ENCODE results near the gene NLRP13.
"Not testable (repeated sequence)": the region's sequence is repeated elsewhere in the genome, so short reads cannot be mapped to it uniquely, and the experiment has no call there.

The NLRP13 gene, protein sequence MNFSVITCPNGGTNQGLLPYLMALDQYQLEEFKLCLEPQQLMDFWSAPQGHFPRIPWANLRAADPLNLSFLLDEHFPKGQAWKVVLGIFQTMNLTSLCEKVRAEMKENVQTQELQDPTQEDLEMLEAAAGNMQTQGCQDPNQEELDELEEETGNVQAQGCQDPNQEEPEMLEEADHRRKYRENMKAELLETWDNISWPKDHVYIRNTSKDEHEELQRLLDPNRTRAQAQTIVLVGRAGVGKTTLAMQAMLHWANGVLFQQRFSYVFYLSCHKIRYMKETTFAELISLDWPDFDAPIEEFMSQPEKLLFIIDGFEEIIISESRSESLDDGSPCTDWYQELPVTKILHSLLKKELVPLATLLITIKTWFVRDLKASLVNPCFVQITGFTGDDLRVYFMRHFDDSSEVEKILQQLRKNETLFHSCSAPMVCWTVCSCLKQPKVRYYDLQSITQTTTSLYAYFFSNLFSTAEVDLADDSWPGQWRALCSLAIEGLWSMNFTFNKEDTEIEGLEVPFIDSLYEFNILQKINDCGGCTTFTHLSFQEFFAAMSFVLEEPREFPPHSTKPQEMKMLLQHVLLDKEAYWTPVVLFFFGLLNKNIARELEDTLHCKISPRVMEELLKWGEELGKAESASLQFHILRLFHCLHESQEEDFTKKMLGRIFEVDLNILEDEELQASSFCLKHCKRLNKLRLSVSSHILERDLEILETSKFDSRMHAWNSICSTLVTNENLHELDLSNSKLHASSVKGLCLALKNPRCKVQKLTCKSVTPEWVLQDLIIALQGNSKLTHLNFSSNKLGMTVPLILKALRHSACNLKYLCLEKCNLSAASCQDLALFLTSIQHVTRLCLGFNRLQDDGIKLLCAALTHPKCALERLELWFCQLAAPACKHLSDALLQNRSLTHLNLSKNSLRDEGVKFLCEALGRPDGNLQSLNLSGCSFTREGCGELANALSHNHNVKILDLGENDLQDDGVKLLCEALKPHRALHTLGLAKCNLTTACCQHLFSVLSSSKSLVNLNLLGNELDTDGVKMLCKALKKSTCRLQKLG

DNA sequence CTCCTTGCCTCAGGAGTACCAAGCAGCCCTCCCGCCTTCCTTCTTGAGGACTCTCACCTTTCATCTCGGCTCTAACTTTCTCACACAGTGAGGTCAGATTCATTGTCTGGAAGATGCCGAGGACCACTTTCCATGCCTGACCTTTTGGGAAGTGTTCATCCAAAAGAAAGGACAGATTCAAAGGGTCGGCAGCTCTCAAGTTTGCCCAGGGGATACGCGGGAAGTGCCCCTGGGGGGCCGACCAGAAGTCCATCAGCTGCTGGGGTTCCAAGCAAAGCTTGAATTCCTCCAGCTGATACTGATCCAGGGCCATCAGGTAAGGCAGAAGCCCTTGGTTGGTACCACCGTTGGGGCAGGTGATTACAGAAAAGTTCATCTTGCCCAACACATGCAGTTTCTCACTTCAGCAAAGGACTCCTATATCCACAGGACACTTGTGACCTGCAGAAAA, at the start of gene NLRP13:
Gene NLRP13, minus strand, starts transcription at position 401 of the 451 bp plus-strand sequence. Its CDS starts 25 bp downstream, at position 376.
- DNase-seq = no peak

DNA sequence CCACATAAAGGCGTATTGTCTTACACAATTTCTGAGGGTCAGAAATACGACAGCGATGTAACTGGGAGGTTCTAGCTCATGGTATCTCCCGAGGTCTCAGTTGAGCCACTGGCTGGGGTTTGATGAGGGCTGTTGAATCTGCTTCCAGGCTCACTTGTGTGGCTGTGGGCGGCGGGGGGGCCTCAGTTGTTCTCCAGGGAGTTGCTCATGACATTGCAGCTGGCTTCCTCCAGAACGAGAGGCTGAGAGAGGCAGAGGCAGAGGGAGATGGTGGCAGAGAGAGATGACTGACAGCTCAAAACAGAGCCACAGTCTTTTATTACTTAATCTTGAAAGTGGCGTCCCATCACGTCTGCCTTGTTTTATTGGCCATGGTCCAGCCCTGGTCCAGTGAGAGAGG, 48.3 kb upstream of the NLRP13 start:
- DNase-seq = no peak

DNA sequence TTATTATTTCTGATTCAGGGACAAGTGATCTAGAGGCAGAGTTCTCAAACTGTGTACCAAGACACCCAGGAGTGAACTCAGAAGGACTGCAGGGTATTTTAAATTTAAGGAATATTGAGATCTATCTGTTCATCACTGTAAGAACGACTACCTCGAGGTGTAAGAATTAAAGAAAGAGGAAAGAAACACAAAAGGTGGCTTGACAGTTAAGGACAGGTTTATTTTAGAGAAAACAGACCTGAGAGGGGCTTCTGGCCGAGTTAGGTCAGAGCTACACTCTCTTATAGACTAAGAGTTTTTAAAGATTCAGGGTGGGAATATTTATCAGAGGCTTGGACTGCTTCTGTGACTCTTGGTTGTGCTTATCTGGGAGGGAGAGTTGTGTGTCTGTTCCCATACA, 41.8 kb upstream of the NLRP13 start:
- DNase-seq = no peak

DNA sequence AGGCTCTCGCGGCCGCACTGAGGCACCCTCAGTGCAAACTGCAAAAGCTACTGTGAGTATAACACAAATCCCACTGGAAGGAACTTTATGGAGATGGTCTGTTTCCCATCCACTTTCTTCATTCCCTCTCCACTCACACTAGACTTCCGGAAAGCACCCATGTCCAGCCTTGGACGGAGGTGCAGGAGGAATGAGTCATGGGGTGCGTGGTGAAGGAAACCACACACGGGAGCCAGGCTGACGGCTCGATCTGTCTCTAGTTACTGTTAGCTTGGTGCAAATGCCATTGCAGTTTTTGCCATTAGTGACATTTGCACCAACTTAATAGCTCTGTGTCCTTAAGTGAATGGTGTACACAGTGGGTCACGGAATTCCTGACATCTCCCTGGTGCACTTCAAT, 30.1 kb upstream of the NLRP13 start:
- DNase-seq = no peak

DNA sequence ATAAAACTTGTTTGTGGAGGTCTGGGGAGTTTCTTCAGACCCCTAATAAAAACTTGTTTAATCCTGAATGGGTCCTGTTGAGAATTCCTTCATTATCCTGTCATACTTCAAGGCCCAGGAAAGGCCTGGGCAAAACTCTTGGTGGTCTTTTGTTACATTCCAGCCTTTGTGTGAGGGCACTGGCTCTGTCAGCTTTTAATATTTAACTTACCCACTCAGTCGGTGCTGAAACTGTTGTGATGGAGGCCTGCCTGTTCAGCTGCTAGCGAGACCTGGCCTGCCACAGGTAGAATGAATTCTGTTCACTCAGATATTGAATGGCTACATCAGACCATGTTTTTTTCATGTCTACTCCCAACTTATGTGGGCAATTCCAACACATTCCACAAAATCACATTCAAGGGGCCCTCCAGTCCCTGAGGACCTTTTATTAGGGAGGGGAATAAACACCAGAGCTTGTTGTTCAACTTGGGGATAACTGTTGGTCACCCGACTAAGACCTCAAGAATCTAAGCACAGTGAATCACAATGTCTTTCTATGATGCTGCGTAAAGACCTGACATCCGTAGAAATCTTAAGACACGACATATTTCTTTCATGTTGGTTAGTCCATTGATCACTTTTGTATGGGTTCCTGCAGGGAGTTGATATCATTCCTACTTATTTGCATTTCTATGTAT, 28.0 kb upstream of the NLRP13 start:
- DNase-seq = no peak

DNA sequence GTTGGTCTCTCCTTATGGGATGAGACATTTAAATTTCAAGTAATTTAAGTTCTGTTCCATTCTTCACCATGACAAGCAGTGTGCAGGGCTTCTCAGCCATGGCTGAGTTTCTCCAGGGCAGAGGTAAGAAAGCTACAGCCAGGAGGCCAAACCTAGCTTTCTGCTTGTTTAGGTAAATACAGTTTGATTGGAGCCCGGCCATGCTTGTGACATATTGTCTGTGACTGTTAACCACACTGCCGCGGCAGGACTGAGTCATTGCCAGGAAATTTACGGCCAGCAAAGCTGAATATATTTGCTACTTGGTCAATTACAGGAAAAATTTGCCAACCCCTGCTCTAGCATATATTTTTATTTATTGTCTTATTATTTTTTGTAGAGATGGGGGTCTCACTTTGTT, 26.2 kb upstream of the NLRP13 start:
- DNase-seq = no peak

DNA sequence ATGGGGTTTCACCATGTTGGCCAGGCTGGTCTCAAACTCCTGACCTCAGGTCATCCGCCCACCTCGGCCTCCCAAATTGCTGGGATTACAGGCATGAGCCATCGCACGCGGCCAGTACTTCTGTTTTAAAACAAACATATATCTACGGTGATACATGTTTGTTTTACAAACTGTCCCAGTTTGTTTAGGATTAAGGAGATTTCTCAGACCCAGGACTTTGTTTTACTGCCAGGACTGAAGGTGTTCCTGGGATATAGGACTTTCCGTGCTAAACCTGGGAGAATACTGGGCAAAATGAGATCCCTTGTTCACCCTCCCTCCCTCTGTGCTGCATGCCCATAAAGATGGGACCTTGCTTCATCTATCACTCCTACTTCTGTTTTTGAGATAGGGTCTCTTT, 24.3 kb upstream of the NLRP13 start:
- no peak for DNase-seq

DNA sequence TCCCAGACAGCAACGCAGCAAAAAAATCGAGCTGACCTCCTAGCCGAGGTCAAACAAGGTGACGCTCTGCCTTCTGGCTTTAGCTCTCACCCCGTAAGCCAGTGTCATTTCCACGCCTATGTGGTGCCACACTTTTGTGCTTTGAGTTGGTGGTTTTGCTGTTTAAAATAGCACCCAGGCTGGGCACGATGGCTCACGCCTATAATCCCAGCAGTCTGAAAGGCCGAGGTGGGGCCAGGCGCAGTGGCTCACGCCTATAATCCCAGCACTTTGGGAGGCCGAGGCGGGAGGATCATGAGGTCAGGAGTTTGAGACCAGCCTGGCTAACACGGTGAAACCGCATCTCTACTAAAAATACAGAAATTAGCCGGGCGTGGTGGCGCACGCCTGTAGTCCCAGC, 18.4 kb upstream of the NLRP13 start:
- DNase-seq = not testable (repeated sequence)

DNA sequence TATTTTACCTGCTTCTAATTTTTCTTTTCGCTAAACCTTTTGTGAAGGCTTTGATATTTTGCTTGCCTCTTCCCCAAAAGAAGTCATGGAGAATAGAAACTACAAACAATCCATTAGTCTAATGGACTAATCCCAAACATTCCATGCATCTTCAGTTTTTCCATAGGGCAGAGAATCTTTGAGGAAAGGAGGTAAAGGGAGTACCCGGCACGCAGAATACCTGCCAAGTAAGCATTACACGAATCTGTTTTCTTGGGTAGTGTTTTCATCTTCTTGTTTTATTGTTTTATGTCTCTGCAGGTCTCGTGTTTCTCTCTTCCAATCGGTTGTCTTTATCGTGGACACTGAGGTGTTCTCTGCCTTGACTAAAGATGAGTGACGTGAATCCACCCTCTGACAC, 15.4 kb upstream of the NLRP13 start, which contains the start of gene NLRP8:
Gene NLRP8, plus strand, starts transcription at position 301 of the 400 bp plus-strand sequence.
- no peak for DNase-seq

DNA sequence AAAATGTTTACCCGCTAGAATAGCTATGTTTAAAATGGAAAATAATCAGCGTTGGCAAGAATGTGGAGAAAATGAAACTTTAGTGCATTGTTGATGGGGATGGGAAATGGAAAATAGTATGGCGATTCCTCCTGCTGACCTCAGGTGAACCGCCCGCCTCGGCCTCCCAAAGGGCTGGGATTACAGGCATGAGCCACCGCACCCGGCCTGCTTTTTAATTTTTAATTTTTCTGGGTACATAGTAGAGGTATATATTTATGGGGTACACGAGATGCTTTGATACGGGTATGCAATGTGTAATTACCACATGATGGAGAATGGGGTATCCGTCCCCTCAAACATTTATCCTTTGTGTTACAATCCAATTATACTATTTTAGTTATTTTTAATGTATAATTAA, 8.2 kb upstream of the NLRP13 start:
- no peak for DNase-seq

DNA sequence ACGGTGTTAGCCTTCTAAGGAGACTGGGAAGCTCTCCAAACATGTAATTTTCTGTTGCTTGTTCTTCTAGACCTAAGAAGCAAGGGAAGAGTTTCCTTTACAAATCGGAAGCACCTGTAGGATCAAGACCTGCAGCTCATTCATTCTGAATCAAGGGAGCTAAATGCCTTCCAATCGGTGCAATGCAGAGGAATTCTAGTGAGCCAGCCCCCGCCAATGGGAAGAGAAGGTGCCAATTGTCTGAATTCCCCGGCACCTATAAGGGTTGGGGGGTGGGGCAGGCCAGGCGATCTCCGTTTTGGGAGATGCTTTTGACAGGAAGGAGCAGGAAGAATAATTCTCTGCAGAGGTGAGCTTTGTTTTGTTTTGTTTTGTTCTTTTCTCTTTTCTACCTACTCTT, 7.1 kb upstream of the NLRP13 start:
- no peak for DNase-seq

DNA sequence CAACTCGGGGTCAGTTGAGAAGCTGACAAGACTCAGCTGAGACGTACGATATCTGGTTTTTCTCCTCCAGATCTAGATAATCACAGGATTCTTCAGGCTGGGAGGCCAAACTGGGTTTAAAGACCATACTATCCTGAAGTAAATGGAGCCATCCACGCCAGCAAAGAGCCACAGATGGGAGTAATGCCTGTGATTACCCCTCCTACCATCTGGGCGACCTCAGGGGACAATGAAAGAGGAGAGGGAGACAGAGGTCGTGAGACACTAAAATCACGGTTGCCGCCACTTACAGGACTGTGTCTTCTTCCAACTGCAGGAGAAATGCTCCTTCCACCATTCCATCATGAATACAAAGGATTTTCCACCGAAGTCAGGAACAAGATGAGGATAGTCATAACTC, 3.1 kb upstream of the NLRP13 start:
- no peak for DNase-seq

DNA sequence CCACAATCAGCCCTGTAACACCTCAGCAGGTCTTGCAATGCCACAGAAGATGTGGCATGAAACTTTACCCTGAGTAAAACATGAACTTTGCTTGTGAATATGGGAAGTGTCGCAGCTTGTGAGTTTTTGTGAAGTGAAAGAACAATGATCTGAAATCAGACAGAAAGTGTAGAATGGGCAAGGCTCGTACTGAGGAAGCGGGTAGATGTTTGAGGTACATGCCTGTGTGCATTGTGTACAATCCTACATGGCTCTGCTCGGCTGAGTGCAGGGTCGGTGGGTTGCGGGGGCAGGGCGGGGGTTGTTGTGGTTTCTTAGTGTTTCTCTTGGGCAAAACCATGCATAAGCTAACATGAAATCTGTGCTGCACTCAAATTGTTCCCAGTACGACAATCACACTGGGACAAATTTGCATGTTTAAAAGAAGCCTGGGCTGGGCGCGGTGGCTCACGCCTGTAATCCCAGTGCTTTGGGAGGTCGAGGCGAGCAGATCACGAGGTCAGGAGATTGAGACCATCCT, 1.1 kb downstream of the NLRP13 start:
- no peak for DNase-seq

DNA sequence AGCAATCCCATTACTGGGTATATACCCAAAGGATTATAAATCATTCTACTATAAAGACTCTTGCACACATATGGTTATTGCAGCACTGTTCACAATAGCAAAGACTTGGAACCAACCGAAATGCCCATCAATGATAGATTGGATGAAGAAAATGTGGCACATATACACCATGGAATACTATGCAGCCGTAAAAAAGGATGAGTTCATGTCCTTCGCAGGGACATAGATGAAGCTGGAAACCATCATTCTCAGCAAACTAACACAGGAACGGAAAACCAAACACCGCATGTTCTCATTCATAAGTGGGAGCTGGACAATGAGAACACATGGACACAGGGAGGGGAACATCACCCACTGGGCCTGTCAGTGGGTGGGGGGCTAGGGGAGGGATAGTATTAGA, 2.9 kb downstream of the NLRP13 start:
- not testable (repeated sequence) for DNase-seq

DNA sequence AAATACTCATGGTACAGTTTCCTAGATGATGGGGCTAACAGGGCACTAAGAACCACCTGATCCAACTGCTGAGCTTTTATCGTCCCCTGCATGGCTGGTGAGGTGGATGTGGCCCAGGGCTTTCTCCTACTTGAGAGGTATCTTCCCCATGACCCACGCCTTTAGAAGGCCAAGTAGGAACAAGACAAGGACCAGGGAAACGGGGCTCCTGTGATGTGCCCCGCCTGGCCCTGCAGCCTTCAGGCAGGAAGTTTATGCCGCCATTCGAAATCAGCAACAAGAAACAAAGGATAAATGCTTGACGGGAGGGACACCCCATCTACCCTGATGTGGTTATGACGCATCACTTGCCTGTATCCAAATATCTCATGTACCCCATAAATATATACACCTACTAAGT, 4.1 kb downstream of the NLRP13 start:
- DNase-seq = no peak

DNA sequence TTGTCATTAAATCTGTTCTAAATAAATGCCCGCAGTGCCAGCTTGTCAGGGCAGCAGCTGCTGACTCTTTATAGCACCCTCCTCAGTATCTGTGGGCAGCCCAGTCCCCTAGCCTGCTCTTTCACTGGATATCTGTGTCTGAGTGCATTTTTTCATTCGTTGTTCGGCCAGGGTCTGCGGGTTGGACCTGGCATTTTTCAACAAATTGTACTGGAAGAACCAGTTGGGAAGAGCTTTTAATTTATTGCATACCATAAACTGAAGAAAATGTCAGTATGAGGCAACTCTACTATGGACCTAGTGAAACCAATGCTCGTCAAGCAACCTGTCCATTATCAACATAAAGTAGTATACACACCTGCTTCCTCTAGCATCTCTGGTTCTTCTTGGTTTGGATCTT, 8.6 kb downstream of the NLRP13 start:
- DNase-seq = no peak

DNA sequence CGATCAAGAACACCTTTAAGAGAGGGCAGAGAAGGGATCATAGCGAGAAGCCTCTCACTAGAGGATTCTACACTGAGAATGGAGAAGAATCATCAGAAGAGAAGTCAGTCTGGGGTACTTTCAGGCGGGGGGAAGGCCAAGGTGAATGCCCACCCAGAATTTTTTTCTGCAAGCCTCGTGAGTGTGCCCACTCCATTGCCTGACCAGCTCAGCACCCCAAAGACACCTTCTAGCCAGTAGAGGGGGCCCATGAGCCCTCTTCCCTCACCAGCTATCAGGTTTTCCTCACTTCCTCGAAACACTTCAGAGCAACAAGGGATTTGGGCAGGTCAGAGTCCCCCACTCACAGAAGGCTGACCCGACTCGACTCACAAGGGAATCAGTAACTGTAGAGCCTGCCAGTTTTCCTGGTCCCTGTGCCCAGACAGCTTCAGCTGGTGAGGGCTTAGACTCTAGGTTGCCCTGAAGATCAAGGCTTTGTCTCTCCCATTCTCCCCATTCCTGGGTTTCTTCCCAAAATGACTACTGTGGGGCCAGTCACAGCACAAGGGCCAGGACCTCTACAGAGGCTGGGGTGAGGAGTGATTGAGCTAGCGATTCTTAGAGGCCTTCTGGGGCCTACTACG, 18.4 kb downstream of the NLRP13 start:
- no peak for DNase-seq

DNA sequence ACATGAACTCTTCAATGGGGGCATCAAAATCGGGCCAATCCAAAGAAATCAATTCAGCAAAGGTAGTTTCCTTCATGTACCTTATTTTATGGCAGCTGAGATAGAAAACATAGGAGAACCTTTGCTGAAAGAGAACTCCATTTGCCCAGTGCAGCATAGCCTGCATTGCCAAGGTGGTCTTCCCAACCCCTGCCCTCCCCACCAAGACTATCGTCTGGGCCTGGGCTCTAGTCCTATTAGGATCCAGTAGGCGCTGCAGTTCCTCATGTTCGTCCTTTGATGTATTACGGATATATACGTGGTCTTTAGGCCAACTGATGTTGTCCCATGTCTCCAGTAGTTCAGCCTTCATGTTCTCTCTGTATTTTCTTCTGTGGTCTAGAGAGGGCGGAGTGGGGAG, 19.2 kb downstream of the NLRP13 start:
- DNase-seq = no peak

DNA sequence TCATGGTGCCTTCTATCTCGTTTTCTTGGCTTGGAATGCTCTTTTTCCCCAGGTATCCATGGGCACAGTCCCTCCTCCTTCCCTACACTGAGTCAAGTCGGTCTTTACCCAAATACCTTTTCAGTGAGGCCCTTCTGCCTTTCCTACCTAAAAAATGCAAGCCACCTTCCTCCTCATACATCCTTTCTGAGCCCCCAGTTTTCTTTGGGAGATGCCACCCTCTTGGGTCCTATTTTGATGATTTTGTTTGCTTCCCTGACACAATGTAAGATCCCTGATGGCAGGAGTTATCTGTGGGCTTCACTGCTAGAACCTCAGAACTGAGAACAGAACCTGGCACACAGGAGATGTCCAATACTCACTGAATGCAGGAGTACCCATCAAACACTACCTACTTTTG, 22.3 kb downstream of the NLRP13 start:
- DNase-seq = no peak

DNA sequence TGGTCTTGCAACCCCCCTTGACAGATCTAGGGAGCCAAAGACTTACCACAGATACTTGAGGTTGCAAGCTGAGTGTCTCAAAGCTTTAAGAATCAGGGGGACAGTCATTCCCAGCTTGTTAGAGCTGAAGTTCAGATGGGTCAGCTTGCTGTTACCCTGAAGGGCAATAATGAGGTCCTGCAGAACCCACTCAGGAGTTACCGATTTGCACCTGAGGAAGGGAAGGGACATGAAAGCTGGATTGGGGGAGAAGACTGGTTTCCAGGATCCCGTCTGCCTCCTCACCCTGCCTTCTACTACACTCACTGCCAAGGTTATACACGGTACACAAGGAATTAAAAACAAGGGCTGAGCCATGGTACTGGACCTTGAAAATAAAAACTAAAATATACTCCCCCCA, 24.4 kb downstream of the NLRP13 start:
- DNase-seq = no peak

DNA sequence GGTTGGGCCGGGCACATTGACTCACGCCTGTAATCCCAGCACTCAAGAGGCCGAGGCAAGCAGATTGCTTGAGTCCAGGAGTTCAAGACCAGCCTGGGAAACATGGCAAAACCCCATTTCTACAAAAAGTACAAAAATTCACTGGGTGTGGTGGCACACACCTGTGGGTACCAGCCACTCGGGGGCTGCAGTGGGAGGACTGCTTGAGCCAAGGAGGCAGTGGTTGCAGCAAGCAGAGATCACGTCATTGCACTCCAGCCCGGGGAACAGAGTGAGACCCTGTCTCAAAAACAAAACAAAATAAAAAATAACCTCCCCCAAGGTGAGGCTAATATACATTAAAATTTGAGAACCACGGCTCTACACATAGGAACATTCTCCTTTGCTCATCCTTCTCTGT, 24.9 kb downstream of the NLRP13 start:
- DNase-seq = no peak

DNA sequence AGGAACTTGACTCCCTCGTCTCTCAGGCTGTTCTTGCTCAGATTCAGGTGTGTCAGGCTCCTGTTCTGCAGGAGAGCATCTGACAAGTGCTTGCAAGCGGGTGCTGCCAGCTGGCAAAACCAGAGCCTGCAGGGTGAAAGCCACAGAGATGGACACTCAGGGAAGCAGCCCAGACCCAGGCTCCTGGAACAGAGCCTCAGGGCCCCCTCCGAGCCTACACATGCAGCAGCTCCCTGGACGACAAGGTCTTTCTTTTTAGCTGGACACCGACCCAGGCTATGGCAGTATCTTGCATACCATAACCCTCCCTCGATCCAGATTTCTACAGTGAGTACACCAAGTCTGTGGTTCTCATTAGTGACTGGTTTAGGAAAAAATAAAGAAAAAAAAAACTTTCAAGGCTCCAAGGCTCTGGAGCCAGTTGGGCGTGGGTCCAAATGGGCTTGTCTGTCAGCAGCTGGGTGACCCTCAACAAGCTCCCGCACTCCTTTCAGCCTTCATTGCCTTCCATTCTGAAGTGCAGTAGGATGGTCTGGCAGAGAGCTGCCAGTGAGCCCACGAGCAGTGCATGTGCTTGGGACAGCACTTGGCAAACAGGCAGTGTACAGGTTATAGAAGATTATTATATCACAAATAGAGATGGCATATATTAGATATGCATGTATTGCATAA, 29.9 kb downstream of the NLRP13 start:
- DNase-seq = no peak
